Activated CD4-positive, alpha-beta T cell treated with anti-CD3 and anti-CD28 coated beads, Interleukin-10, Interleukin-2, amounts not matched to agents 100 ng/mL and 50 ng/mL, durations not matched to agents 16 hours and 8 hours (primary cell): ENCODE measurements around the gene RGR.
A peak's percentile ranks its signal among the peaks of the same experiment; 100 is the strongest.

Source experiments
- DNase-seq: peaks from one replicate; pipeline ENCODE4 v3.0.0-alpha.2; 2020

RGR gene

DNA sequence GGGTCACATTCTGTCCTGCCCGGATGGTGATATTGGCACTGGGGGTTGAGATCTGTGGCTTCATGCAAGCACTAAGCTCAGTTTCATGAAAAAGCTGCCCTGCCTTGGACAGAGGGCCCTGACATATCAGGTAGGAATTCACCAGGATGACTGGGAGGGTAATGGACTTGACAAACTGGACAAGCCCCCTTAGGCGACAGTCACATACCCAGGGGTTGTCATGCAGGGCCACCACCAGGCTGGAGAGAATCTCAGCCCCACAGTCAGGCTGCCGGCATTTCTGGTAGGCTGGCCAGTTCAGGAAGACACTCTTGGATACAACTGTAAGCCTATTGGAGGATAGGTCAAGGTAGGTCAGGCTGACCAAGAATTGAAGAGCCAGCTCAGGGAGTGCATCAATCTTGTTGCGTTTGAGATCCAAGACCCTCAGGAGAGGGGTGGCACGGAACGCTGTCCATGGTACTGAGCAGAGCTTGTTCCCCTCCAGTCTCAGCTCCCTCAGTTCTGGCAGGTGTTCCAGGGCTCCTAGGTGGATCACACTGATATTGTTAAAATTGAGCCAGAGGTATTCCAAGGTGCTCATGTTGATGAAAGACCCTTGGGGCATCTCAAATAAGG is 20.3 kb upstream of the RGR start:
- DNase-seq: no peak

DNA sequence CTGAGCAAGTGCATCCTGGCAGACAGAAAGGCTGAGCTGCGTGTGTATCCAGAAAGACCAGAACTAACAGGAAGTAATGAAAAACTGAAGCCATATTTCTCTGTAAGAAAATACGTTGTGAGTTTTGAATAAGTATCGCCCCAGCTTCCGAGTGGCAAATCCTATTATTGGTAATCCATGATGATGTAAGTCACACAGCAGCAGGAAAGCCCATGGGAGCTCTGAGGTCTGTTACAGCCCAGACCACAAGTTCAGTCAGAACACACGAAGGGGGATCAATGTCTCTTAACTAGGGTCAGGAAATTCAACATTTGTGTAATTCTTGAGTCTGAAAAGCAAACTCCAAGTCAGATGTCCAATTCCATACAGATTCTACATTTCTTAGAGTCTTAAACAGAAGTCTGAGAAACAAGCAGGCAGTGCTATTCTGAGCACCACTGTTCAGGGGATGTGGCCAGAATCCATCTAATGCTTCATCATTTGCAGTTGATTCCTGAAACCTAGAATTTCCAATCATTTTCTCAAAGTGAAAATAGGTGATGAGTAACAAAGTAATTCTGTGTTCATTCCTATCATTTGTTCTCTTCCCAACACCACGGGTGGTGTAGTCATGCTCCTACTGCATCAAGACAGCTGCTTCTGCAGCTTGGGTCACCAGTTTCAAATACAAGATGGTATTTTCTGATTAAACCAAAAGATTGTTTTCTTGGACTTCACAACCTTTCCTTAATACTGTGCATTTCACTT is 19.3 kb upstream of the RGR start, which contains the start of gene LRIT2:
LRIT2 (minus strand) TSS at position 118 of the 747 bp plus-strand sequence; CDS start at position 94, 24 bp downstream.
- DNase-seq: no peak

DNA sequence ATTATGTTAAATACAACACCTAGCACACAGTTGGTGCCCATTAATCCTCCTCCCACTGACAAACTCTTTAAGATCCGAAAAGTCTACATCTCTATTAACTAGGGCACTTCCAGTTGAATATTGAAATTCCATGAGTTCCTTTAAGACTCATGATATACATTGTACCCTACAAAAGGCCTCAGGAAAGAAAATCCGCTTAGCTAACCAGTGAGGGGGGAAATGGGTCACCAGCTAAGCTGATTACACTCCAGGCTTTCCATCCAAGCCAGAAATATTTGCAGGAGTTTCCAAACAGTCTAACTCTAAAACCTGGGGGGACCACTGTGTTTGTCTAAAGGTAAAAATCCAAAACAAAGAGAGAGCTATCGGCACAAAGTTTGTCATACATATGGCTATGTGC is 18.2 kb upstream of the RGR start:
- DNase-seq: no peak

DNA sequence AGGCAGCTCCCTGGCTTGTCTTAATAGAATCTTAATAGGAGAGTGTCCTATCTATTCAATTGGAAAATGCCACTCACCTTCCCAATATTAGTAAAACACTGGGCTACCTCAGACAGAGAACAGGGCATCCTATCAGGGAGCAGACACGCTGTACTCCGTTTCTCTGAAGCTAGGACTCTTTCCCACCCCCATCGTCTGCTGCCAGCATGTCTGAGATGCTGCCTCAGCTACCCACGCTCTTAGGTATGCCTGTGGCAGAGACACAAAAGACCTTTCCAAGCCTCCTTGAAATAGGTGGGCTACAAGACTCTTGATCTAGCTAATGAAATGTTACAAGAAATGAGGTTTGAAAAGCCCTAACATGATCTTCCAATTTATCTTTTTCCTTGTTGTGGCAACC is 17.0 kb upstream of the RGR start:
- DNase-seq: no peak

DNA sequence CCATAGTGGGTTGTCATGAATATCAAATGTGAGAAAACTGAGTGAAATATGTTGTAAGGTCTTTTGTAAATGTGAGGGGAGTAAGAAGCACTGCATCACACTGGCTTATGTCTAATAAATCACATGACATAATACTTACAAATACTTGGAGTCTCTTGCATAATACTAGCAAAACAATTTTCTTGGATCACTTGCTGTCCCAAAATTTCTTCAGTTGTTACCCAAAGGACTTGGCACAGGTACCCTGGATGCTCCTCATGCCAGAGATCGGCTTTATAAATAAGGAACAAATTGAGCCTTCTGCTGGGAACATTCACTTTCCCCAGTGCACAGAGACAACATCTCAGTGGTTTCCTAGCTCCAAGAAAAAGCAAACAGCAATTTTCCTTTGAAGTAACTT is 14.5 kb upstream of the RGR start:
- DNase-seq: no peak

DNA sequence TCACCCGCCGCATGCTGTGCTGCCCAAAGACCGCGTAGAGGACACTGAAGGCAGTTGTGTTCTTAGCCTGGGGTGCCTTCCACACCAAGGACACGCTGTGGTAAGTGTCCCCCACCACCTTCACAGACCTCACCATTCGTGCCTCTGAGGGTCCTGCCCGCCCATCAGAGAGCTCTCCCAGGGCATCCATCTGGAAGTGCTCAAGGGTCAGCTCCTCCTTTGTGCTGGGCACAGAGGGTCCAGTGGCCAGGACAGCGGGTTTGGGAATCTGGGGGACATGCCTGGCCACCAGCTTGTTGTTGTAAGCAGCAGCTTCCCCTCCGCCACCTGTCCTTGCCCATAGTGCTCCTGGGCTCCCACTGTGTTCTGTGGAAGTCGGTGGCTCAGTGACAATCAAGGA is 12.5 kb upstream of the RGR start:
- no peak for DNase-seq

DNA sequence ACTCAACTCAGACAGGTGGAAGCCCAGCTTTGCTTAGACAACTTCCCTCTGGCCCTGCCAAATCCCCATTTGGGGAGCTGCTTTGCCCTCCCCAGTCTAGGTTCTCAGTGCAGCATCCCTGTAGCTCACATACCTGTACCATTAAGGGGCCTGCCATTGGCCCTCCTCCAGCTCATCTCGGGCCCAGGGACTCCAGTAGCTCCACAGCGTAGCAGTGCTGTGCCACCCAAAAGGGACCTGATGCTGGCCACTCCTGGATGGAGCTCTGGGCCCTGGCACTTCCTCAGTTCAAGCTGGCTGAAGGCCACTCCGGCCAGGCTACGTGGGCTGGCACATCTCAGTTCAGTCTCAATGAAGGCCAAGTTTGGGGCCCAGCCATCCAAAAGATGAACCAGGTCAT is 10.9 kb upstream of the RGR start:
- DNase-seq: no peak

DNA sequence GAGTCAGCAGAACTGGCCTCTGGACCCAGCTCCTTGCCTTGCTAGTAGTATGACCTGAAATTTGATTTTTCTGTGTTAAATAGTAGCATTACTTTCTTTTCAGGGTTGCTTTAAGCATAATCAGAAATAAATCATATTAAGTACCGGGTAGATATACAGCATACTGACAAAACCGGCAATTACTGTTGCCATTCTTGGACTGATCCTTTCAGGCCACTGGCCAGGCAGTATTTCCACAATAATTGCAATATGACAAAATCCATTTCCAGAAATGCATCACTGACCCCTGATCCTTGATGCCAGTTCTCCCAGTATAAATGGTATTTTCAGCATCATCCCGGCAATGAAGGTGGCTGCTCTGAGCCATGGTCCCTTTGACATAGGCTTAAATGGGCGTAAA is 10.4 kb upstream of the RGR start:
- no peak for DNase-seq

DNA sequence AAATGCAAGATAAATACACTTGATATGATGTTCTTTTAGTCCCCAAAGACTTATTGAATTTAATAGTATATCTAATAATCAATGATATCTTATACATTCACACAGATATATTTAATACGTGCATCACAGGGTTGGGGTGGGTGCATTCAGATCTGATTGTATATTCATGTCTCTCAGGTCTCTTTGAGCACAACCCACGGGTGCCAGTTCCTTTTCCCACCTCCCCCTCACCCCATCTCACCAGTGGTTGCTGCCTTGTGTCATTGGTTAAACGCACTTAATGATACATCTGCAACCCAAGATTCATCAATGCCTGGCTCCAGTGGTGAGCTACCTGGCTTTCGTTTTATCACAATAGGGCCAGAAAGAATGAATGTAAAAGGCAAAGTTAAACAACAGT is 9.8 kb upstream of the RGR start:
- DNase-seq: no peak

DNA sequence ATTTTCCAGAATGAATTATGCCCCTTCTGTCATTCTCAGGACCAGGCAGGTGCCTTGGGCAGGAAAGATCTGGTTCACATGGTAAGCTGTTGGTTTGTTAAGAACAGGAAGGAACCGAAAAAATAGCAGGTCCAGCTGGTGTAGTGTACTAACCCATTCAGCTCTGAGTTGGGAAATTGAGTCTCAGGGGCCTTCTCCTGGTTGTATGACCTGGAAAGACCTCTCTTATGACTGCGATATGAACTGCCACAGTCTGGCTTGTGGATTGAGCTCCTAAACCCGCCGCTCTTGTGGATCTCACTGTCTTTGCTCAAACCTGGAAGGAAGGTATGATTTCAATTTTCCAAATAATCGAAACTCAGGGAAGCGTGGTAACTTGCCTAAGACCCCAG is 8.1 kb upstream of the RGR start:
- DNase-seq: no peak

DNA sequence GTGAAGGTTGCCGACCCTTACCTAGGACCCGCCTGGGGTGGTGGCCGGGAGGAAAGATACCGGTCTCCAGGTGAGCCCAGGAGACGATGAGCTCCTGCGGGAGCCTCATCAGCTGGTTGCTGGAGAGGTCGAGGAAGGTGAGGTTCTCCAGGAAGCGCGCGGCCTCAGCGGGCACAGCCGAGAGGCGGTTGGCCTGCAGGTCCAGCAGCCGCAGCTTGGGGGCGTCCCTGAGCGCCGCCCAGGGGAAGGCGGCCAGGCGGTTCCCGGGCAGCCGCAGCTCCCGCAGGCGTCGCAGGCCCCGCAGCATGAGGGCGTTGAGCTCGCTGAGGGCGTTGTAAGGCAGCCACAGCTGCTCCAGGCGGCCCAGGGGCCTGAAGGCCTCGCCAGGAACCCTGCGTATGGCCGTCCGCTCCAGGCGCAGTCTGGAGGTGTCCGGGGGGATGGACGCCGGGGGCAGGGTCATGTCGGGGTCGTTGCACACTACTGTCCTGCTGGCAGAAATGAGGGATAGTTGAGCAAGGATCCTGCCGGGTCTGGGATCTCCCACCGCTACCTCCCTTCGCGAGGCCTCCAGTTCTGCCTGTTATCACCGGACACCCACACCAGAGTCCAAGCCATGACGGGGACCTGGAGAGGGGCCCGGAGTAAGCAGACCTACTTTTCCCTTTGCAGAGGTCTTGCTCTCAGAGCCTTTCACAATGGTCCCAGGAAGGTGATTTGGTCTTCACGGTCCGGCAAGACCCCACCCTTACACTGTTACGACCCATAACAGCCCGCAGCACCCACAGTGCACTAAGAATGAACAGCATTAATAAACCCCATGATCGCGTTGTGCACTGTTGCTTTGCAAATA is 7.4 kb upstream of the RGR start:
- DNase-seq: peak; percentile 10

DNA sequence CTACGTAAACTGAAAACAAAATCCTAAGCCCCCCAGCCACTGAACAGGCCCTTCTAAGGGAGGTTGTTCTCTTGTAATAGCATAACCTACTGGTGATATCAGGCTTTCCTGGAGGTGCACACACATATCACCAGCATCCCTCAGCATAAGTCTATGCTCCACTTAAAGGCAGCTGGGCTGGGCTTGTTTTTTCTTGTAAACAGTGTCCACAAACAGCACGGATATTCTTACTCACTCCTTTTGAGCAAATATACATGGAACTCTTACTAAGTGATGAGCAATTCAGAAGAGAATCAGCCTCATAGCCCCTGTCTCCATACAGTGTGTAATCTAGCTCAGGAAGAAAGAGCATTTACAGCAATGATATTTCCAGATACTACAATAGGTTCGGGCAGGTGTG is 5.9 kb upstream of the RGR start:
- DNase-seq: no peak

DNA sequence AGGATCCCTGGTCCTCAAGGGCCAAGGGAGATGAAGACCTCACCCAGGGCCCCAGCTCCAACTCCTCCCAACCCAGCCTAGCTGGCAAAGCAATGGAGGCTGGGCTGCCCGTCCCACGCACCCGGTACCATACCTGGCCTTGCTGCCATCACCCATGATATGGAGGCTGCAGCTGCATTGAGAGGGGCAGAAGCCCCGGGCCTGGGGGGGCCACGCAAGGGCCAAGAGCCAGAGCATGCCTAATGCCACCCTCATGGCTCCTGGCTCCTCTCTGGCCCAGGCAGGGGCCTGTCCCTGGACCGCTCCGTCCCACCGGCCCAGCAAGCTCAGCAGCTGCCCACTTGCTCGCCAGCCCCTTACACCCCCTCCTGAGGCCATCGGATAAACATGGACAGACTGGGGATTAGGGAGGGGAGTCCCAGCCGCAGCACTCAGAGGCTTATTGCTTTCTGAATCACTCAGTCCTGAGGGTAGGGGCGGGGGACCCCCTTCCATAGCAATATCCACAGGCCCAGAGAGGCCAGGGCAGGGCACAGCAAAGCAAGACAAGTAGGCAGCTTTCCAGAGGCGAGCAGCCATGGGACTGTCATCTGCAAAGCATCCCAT is 3.6 kb upstream of the RGR start, which contains the start of gene LRIT1:
LRIT1 (minus strand) TSS at position 362 of the 606 bp plus-strand sequence; CDS start at position 255, 107 bp downstream.
- no peak for DNase-seq

DNA sequence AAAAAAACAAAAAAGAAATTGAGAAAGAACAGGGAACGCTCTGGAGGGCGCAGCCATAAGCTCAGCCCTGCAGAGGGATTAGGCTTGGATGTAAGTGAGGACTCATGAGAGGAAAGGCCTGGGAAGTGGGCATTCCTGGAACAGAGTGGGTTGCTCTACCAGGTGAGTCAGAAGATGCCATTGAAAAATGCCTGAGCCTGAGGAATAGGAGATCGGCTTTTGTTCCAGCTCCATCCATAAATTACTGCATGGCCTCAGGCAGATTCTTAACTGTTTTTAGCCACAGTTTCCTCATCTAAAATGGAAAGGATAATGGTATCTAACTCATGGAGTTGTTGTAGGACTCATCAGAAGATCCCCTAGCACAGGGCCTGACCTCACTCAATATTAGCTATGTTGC is 1.1 kb upstream of the RGR start:
- DNase-seq: no peak

DNA sequence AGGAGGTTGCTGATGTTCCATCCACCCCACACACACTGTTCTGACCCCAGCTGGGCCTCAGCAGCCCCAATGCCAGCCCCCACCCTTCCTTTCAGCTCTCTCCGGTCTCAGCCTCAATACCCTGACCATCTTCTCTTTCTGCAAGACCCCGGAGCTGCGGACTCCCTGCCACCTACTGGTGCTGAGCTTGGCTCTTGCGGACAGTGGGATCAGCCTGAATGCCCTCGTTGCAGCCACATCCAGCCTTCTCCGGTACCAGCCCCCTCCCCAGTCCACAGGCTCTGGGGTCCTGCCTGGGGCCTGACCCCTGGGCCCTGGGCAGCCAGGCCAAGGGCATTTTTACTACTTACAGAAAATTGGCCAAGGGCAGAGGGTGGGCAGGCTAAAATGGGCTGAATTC is 2.6 kb downstream of the RGR start:
- no peak for DNase-seq

DNA sequence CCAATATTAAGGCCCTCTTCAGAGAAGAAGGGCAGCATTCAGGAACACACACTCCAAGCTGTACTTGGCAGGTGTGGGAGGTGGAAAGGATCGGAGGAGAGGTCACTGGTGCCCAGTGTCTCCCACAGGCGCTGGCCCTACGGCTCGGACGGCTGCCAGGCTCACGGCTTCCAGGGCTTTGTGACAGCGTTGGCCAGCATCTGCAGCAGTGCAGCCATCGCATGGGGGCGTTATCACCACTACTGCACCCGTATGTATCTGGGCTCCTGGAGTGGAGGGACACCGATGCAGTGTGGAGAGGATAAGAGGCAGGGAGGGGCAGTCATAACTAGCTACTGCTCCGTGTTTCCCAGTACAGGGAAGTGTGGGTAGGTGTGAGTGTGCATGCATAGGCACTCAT is 3.9 kb downstream of the RGR start:
- no peak for DNase-seq

DNA sequence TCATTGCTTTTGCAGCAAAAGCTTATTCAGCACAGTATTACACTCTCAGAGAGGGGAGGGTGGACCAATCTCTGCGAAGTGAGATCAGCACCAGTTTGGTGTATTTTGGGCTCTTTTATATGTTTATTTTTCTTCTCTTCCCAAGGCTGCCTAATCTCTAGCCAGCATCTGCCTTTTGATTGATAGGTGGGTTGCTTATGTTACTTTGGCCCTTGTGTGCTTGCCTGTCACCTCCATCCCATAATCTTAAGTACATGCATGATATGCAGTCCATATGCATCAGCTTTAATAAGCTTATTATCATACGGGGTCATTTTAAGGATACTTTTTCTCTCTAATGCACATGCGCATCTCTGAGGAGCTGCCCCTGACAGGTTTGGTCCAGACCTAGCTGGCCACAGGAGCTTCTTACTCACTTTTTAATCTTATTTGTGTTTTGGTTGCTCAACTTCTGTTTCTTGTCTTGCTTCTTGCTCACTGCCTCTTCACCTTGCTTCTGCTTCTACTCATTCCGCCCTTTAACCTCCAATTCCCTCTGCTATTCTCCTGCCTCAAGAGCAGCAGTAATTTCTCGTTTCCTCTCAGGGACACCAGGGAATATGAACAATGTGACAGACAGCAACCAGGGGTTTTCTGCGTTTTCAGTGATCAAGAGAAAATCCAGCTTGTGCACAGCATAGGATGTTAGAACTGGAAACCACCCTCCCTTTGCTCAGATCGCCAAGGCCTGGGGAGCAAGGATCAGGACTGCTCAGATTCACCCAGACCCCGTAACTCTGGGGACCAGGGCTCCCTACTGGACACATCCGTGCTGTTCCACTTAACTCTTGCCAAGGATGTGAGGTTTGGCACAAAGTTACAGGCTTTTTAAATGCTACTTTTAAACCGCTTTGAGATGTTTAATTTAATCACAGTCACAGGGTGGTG is 10.0 kb downstream of the RGR start:
- no peak for DNase-seq

DNA sequence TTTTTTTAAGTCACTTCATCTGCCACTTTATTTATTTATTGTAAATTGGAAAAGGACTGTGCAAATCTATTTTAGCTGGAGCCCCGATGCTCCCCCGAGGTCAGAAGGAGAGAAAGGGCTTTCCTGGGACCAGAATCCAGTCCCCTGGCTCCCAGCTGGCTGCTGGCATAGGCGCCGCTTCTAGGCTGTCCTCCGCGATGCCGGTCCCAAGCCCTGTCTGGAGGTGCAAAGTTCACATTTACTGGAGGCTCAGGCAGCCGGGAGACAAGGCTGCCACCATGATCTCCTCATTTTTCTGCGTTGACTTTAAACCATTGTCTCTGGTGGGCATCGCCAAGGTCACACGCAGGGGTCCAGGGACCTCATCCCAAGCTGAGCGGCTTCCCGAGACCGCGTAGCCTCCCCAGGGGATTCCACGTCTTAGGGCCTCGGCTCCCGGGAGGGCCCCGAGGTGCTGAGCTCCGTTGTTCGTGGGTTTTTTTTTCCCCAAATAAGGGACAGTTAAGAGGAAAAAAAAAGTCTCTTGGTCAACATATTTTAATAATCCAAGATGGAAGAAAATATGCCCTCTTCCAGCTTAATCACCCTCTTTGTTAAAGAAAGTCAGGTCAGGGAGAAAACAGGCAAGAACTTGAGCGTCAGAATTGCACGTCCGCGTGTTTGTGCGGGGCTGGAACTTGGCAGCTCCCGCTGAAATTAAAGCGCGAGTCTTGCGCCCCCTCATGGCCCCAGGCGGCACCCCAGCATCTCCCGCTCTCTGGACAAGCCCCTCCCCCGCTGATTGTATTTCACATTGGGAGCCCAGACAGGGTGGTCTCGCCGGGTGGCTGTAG is 11.9 kb downstream of the RGR start:
- peak; percentile 55 for DNase-seq

DNA sequence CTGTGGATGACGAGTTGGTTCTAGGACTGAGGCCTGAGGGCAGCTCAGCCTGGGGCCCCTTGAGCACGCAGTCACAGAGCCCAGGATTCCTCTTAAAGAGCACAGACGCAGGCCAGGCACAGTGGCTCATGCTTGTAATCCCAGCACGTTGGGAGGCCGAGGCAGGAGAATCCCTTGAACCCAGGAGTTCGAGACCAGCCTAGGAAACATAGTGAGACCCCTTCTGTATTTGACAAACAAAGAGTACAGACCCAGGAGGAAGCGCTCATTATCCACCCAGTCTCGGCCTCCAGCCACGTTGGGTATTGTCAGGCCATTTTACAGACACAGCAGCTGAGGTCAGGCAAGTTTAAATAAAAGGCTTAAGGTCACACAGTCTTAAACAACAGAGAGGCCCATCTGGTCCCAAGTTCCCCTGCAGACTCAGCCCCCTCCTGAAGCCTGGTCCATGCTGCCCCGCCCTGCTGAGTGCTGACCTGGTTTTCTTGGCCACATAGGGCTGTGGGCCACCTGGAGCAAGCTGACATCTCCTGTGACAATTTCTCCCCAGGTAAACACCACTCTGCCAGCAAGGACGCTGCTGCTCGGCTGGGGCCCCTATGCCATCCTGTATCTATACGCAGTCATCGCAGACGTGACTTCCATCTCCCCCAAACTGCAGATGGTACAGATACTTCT is 12.6 kb downstream of the RGR start:
- no peak for DNase-seq

DNA sequence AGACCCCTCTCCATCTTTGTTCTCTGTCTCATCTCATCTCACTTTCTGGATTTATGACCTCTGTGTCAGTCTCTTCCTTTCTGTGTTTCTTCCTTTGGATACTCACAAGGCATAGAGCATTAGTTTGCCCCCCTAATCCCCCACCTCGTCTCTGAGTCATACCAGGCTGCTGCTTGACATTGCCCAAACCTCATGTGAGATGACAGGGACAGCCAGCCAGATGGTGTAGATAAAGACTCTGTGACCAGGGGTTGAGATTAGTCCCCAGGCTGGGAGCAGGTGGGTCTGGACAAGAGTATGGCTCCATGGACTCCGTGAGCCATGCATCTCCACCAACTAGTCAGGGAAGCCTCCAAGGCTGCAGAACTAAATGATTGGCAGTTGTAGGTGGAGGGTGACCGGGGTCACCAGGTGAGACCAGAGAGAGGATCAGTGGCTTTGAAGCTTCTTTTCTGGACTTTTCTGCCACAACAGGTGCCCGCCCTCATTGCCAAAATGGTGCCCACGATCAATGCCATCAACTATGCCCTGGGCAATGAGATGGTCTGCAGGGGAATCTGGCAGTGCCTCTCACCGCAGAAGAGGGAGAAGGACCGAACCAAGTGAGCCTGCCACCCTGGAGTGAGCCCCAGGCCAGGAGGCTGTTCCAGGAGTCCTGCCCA is 13.3 kb downstream of the RGR start:
- no peak for DNase-seq
